Melanocyte of skin (primary cell): Measurements from ENCODE around the gene RNF17. TPM values are rescaled to one million over a fixed set of nuclear protein-coding genes. Genes with fewer than 3 reads are reported as not detected.

ENCODE experiments used
- total RNA-seq, 2 donors: library from RNA; depleted of rRNA; stranded (reverse); fragments of >200 nt; gene quantifications; 2 replicates each; pipeline ENCODE4 v1.2.3, GENCODE V29; 2012

RNF17 gene
- total RNA-seq = not detected

DNA sequence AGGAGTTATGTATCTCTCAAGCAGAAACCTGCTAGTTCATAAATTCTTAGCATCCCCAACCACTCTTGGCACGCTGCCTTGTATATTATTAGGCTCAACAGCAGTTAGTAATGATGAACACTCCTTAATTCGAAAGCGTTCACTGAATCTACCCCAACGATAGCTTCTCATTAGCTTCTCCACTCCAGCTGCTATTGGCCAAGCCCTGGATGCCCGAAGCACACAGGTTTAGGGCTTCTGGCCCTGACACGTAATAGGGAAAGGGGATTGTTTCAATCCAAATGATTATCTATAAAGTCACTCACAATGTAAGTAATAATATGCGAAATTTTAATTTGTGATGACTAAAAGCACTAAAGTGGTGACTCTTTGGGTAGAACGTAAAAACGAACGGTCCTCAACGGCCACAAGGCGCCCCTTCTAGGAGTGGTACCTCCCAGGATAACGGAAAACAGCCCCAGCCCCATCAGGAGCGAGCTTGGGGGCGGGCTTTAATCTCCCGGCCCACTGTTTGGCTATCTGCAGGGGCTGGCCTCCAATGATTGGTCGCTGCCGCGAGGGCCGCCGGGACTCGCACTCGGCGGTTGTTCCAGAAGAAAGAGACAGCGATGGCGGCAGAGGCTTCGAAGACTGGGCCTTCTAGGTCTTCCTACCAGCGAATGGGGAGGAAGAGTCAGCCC is at the start of gene RNF17:
Gene RNF17, plus strand, starts transcription at position 574 of the 680 bp plus-strand sequence. Its CDS starts 35 bp downstream, at position 609.

Other genes with a start within 250 kb of the RNF17 start
- under 1 TPM; under 0.01 TPM for gene ATP12A, start 83.8 kb upstream of the RNF17 start, total RNA-seq